Myocyte (in vitro differentiated cells): Measurements from ENCODE around the gene ADGRL1. TPM values are rescaled to one million over a fixed set of nuclear protein-coding genes. Genes with fewer than 3 reads are reported as not detected.
A peak's percentile ranks its signal among the peaks of the same experiment; 100 is the strongest.
"Not testable (repeated sequence)": the region's sequence is repeated elsewhere in the genome, so short reads cannot be mapped to it uniquely, and the experiment has no call there.

Experiments used
- DNase-seq: peaks from one replicate; pipeline ENCODE4 v3.0.0-alpha.2; 2012; ENCODE audit warnings: low read depth
- total RNA-seq: library from RNA; depleted of rRNA; stranded (reverse); fragments of >200 nt; gene quantifications from 2 replicates; pipeline ENCODE4 v1.2.3, GENCODE V29; 2014

Gene ADGRL1
- total RNA-seq, 1 donor from 2014 or later, result 1.1 TPM

GRCh38 chr19:14218620-14219330, 12.8 kb upstream of the ADGRL1 start:
- no peak for DNase-seq

GRCh38 chr19:14217886-14218285, 11.9 kb upstream of the ADGRL1 start:
- not testable (repeated sequence) for DNase-seq

- no peak for DNase-seq
Observed at GRCh38 chr19:14214580-14214979, 8.6 kb upstream of the ADGRL1 start.

GRCh38 chr19:14210182-14210581, 4.2 kb upstream of the ADGRL1 start:
- not testable (repeated sequence) for DNase-seq

GRCh38 chr19:14209401-14209800, 3.4 kb upstream of the ADGRL1 start:
- DNase-seq, result not testable (repeated sequence)

- DNase-seq, result peak; percentile 17
Observed at GRCh38 chr19:14208496-14208895, 2.5 kb upstream of the ADGRL1 start.

- DNase-seq, result not testable (repeated sequence)
Observed at GRCh38 chr19:14207796-14208195, 1.8 kb upstream of the ADGRL1 start.

- peak; percentile 89 for DNase-seq
Observed at GRCh38 chr19:14206737-14207726, 1.1 kb upstream of the ADGRL1 start.

GRCh38 chr19:14206308-14206707, 339 bp upstream of the ADGRL1 start:
- DNase-seq, result not testable (repeated sequence)

GRCh38 chr19:14204676-14205451, 1.1 kb downstream of the ADGRL1 start:
- not testable (repeated sequence) for DNase-seq

GRCh38 chr19:14204219-14204618, 1.8 kb downstream of the ADGRL1 start:
- not testable (repeated sequence) for DNase-seq

GRCh38 chr19:14203788-14204187, 2.2 kb downstream of the ADGRL1 start:
- DNase-seq, result not testable (repeated sequence)

- DNase-seq, result no peak
Observed at GRCh38 chr19:14203177-14203576, 2.8 kb downstream of the ADGRL1 start.

GRCh38 chr19:14201481-14201880, 4.5 kb downstream of the ADGRL1 start:
- DNase-seq, result not testable (repeated sequence)

- DNase-seq, result peak; percentile 21
Observed at GRCh38 chr19:14200147-14200841, 5.7 kb downstream of the ADGRL1 start.

- DNase-seq, result no peak
Observed at GRCh38 chr19:14198384-14199376, 7.3 kb downstream of the ADGRL1 start.

GRCh38 chr19:14197882-14198281, 8.1 kb downstream of the ADGRL1 start:
- no peak for DNase-seq

- not testable (repeated sequence) for DNase-seq
Observed at GRCh38 chr19:14197288-14197687, 8.7 kb downstream of the ADGRL1 start.

GRCh38 chr19:14196105-14196504, 9.9 kb downstream of the ADGRL1 start:
- peak; percentile 62 for DNase-seq
